ENCODE results near the gene MOSPD3.

The MOSPD3 gene

DNA sequence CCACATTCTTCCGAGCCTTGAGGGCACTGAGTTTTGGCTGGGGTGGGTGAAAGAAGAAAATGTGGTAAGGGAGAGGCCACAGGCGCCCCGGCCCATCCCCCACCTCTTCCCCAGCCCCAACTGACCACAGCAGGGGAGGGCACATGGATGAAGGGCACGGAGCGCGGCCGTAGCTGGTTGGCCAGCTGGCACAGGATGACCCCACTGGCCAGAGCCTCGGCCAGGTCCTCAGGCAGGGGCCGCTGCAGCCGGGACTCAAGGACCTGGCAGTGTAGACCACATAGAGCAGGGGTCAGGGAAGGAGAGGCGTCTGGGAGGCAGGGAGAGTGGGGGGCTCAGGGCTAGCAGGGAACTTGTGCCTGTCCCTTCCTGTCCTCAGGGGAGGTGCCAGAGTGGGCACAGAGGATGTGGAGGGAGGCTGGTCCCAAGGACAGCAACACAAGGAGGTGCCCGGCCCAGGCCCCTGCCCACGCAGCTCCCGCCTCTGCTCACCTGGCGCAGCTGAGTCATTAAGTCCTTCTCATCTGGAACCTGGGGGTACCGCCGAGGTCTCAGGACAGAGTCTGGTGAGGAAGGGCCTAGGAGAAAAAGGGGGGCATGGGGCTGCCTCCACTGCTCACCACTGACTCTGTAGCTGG is 36.5 kb upstream of the MOSPD3 start:
- DNase-seq = no peak

DNA sequence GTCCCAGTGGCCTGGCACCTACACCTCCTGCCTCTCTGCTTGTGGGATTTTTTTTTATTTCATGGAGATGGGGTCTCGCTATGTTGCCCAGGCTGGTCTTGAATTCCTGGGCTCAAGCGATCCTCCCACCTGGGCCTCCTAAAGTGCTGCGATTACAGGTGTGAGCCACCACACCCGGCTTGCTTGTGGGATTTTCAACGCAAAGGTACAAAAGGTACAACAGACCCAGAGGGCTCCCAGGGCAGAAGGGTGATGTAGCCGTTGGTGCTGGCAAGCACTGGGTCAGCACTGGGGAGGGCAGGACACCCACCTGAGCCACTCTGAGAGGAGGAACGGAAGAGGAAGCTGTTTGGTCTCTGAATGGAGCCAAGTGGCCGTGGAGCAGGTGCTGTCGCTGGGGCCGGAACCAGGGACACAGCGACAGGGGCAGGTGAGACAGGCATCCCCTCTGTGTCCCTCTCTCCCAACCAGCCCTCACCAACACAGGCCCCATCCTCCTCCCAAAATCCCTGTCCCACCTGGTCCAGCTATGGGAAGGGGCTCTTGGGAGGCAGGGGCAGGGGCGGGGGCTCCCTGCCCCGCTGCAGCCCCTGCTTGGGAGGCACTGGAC is 35.9 kb upstream of the MOSPD3 start:
- no peak for DNase-seq

DNA sequence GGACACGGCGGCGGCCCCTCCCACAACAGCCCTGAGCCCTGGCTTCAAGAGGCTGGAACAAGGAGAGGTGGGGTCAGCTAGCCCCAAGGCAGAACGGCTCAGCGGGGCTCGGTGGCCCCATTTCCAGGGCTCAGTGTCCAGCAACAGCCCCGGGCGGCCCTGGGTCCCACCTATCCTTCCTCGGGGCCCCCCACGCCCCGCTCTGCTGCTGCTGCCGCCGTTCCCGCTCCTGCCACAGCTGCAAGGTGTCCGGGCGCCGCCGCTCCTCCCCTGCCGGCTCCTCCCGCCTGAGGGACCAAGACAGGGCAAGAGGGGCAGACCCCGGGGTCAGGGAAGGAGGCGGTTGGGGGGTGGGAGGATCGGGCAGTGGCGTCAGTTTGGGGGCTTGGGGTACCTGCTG is 35.2 kb upstream of the MOSPD3 start:
- no peak for DNase-seq

DNA sequence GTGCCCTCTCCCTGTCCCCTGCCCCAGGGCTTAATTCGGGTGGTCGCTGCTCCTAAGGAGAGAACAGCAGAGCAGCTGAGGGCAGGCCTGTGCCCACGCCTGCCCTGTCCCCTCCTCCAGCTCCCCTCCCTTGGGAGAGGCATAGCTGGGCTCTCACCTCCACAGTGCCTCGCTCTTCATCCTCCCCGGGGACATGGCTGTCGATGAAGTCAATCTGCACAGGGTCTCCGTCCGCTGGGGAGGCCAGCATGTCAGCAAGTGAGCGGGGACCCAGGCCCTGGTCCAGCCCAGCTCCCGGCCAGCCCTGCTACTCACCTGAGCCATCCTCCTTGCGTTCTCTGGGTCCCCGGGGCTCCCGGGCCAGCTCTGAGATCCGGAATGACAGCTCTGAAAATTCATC is 34.8 kb upstream of the MOSPD3 start:
- no peak for DNase-seq

DNA sequence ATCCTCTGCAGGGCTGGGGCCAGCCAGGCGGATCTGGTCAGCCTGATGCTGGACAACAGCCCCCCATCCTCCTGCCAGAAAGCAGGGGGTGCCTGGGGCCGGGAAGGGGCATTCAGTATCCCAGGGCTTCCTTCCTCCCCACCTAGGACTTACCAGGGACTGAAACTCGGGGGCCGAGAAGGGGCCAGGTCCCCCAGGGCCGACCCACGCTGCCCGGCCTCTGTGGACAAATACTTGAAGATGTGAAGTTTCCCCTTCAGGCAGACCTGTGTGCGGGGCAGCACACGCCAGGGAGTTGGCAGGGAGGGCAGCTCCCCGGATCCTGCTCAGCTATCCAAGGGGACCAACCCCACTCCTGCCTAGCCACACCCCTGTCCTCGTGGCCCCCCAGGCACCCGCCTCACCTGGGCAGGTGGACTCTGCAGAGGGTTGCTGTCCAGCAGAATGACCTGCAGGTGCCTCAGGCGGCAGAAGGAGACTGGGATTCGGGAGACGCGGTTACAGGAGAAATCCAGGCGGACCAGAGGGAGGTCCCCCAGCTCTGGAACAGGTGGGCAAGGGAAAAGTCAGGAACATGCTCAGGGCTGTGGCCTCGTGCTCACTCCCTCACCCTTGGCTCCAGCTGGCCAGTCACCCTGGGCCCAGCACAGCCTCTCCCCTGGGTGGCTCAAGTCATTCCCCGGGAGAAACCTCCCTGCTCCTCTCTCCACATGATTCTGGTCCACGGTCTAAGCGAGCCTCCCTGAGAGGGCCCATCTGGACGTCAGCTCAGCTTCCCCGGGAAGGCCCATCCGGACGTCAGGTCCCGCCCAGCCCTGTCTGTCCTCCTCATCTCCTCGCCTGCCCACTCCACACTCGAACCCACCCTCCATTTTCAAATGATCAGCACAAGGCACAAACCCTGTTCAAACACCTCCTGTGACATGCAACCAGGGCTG is 33.8 kb upstream of the MOSPD3 start:
- no peak for DNase-seq

DNA sequence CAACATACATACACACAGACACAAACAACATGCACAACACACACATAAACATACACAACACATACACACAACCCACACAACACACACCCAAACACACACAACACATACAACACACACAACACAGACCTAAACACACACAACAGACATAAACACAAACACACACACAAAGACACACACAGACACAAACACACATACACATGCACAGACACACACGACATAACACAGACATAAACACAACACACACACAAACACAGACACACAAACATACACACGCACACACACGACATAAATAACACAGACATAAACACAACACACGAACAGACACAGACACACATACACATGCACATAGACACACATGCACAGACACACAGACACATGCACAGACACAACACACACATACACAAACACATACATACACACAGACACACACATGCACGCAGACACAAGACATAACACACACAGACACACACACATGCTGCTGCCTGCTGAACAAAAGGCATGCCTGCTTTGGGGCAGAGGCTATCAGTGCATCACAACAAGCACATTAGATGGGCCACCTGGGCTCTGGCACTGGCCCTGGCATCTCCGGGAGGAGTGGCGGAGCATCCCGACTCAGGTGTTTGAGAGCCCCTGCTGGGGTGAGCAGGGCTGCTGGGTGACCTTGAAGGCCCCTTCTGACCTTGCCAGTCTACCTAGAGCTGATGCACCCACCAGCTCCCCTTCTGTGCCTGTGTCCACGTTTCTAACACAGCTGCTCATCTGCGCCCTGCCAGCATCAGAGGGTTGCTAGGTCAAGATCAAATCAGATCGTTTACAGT is 31.7 kb upstream of the MOSPD3 start:
- no peak for DNase-seq

DNA sequence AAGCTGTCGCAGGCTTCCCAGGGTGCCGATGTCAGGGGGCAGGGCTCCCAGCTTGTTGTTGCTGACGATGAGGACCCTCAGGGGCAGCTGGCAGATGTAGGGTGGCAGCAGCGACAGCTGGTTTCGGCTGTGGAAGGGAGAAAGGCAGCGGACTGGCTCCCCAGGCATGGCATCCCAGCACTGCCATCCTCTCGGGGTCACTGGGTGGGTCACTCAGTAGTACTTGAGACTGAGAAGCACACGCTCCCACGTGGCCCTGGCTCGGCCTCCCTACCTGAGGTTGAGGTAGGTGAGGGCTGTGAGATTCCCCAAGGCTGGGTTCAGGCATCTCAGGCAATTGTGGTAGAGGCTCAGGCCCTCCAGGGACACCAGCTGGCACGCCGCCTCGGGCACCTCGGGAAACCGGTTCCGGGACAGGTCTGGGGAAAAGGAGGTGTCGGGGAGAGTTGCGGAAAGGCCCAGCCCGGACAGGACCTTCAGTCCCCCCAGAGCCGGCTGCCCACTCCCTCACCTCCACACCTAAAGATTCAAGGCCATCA is 30.2 kb upstream of the MOSPD3 start:
- no peak for DNase-seq

DNA sequence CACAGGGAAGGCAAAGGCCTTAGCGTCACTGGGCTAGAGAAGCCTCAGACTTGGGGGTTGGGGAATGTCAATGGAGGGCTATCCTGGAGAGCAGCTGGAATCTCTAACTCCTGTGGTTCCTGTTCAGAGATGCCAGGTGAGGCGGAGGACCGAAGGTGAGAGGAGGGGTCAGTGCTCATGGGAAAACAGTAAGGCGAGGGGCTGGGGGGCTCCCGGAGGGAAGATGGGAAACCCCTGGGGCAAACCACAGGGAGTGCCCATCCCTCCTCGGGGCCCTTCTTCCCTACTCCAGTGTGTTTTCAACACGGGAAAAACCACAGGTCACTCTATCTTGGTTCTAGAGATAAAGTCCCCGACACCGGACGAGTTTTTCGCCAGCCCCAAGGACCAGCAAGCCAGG is 29.7 kb upstream of the MOSPD3 start:
- no peak for DNase-seq

DNA sequence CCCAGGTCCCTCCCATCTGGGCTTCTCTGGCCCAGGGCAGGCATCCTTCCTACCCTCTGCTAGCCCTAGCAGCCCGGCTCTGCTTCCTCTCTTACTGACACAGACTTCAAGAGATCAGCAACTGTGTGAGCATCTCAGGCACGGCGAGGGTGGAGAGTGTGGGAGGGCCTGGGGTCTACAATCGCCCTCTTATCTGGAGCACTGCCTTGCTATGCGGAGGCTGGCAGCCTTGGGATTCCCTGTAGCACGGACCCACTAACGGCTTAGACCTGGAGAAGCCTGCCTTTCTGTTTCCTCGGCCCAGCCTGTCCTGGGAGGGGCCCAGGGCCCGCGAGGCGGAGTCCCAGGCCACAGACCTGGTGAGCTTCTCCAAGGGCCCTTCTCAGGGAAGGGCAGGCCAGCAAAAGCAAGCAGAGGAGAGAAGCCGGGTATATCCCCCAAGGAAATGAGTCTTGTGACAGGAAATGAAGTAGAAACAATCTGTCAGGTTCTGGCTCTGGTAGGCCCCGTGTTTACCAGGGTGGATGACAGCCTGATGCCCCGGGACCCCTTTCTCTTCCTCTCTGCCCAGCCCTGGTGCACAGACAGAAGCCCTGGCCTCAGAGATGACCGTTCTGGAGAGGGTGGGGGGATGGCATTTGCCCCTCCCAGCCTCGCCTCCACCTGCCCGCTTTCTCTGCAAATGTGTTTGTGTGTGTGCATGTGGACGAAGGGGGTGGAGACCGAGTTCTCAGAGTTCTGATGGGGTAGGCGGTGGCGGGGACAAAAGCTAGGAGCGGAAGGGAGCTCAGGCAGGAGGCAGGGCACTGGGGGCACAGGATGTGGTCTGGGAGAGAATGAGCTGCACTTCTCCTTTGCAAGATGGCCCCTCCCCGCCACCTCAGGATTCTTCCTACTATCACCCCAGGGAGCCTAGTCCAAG is 28.9 kb upstream of the MOSPD3 start:
- DNase-seq = peak in 1 of 2 donors; percentile 25

DNA sequence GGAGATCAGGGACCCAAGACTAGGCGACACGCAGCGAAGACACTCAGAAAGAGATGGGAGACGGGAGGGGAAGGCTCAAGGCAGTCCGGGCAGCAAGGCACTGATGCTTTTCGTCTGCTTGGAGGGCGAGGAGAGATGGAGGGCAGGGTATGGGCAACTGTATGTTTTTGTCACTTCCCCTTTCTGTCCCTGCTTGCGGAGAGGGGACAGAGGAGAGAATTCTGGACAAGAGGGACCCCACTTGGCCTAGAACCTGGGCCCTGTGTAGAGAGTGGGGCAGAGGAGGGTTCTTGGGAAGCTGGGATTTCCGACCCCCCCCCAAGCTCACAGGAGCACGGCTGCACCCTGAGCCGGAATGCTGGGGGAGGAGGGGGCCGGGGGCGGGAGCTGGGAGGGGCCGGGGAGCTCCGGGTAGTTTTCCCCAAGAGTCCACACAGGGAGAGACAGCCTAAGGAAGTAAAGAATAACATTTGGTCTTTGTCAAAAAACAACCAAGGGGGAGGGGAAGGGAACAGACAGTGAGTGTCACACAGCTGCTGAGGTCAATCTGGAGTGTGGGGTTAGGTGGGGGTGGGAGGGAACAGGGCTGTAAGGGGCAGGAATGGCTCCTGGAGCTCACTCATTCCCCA is 28.2 kb upstream of the MOSPD3 start:
- DNase-seq = no peak

DNA sequence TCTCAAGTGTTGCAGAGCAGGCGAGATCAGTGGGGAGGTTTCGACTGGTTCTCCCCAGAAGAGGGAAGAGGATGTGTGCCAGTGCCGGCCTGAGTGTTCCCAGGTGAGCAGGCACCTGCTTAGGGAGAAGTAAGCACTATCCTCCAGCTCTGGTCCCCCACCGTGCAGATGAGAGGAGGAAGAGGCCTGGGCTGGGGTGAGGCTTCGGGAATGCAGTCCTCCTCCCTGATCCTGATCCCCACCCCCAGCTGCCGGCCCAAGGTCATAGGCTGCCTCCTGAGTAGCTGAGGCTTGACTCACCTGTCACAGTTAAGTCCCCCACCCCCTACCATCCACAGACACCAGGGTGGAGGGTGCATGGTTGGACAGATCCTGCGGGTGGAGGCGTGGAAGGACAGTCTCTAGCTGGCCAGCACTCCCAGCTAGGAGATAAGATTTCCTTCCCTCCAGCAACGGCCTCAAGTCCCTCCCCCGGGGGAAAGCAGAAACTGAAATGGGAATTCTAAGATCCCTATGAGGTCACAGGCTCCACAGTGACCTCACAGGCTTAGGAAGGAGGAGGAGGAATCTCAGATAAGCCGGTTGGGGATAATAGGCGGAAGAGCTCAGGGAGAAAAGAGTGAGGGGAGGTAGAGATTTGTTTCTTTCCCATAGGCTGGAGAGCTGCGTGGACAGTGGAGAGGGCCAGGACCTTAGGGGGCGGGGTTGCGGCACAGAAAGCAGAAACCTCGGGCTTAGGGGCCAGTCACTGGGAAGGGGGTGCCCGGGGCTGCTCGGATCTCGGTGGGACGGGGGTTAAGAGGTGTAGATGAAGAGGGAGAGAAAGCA is 27.4 kb upstream of the MOSPD3 start:
- no peak for DNase-seq

DNA sequence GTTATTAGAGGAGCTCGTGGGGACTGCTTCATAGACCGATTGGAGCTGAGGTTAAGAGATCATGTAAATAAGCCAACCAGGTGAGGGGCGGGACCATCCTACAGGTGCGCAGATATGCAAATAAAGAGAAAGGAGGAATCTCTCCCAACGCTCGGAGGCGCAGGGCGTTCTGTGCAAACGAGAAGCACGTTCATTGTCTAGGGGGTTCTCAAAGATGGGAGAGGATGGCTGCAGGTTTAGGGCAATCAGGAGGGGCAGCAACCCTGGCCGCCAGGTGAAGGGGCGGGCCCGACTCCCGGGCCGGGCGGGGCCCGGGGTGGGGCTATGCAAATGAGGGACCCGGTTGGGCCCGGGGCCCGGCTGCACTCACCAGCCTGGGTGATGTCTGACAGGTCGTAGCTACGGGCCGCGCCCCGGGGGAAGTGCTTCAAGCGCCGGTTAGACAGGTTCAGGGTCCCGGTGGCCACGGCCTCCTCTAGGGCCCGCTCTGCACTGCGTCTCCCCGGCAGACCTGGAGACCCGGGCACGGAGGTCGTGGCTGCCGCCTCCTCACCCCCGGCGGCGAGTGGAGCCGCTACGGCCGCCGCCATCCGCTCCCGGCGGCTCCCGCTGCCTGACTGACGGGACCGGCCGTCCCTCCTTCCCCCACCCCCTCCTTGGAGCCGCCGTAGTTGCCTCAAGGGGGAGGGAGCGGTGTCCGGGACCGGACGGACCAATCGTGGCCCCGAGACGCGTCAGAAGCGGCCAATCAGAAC is 26.7 kb upstream of the MOSPD3 start, which contains the start of gene LRCH4:
LRCH4 (minus strand) TSS at position 619 of the 755 bp plus-strand sequence; CDS start at position 590, 29 bp downstream.
- DNase-seq = no peak

DNA sequence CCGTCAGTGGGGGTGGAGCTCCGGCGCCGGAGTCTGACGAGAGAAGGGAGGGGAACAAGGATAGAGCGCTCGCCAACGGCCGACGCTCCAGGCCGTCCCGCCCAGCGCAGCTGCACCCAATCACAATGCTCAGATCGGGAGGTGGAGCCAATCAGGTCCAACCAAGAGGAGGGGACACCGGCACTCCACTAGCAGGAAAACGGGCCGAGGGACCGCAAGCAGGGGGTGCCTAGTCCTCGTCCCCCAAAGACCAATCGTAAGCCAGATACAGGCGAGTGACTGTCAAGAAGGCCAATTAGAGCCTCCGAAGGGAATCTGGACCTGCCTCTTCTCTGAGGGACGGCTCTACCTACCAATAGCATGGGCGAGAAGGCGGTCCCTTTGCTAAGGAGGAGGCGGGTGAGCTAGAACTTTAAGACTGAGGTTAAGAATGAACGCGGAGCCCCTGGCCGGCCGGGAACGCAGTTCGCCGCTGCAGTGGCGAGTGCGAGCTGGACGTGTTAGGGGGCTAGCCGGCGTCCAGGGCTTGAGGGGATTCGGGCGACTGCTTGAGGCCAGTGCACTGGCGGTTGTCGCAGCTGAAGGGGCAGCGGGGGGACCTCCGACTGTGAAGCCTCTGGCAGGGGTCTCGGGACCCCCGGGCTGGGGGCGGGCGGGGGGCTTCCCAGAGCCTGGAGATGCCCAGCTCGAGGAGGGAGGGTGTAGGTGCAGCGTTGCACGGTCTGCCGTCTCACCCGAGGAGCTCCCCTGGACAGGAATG is 25.9 kb upstream of the MOSPD3 start, which contains the start of gene FBXO24:
FBXO24 (plus strand) TSS at position 63 of the 760 bp plus-strand sequence; CDS start at position 361, 298 bp downstream.
- peak; percentile 100 for DNase-seq

DNA sequence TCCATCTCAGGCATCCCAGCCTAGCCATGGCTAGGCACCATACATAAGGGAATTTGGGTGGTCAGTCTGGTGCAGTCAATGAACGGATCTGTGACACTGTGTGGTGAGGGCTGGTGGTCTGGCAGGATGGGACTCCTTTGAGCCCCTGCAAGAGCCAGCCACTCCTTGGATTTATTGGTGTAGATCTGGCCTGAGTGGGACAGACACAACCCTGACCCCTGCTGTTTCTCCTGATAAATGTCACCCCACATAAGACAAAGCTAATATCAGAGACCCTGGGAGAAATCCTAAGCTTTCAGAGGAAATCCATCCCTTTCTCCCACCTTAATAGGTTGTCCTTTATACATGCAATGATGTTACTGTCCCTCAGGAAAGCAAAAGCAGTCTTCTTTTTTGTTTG is 23.9 kb upstream of the MOSPD3 start:
- no peak for DNase-seq

DNA sequence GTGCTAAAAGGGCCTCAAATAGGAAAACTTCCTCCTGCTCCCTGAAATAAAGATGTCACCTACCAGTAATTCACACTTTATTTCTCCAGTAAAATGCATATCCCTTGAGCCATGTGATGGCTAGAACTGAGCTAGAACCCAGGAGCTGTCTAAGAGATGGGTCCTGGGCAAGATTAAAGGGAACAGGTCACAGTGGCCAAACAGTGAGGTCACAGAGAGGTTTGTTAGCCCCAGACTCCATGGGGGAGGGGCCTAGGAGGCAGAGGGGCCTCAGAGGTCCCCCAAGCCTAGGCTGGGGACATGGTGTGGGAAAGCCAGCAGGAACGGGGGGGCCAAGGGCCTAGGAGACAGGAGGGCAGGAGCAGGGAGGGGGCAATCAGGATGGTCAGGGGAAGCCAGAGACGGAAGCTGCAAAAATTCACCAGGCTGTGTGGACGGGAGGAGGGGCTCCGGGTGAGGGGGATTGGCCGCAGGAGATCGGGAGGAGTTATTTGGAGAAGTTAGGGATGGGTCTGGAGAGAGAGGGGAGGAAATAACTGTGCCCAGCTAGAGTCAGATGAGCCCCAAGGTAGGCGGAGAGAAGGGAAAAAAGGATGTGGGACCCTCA is 22.9 kb upstream of the MOSPD3 start:
- no peak for DNase-seq

DNA sequence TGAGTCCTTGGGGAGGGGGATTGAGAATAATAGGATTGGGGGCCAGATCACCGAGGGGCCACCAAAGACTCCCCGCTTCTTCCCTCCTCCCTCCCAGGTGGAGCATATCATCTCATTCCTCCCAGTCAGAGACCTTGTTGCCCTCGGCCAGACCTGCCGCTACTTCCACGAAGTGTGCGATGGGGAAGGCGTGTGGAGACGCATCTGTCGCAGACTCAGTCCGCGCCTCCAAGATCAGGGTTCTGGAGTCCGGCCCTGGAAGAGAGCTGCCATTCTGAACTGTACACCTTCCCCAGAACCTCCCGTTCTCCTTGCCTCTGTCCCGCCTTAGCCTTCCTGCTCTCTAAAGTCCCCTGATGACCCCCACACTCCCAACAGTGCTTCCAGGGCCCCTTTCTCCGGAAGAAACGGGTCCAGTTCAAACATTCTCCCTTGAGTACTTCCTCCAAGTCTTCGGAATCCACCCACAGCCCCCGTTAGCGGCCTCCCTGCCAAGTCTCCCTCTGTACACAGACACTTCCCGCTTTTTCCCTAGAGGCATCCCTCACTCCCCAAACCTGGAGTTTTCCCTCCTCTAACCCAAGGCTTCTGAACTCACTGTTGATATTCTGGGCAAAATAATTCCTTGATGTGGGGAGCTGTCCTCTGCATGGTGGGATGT is 22.1 kb upstream of the MOSPD3 start:
- DNase-seq = no peak

DNA sequence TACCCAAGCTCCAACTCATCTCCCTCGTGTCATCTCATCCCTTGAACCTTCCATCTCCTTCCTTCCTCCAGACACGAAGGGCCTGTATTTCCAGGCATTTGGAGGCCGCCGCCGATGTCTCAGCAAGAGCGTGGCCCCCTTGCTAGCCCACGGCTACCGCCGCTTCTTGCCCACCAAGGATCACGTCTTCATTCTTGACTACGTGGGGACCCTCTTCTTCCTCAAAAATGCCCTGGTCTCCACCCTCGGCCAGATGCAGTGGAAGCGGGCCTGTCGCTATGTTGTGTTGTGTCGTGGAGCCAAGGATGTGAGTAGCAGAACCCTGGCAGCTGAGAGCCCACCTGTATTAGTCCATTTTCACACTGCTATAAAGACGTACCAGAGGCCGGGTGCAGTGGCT is 20.7 kb upstream of the MOSPD3 start:
- no peak for DNase-seq
